Measurements from ENCODE around the gene POU4F3.

Gene POU4F3

DNA sequence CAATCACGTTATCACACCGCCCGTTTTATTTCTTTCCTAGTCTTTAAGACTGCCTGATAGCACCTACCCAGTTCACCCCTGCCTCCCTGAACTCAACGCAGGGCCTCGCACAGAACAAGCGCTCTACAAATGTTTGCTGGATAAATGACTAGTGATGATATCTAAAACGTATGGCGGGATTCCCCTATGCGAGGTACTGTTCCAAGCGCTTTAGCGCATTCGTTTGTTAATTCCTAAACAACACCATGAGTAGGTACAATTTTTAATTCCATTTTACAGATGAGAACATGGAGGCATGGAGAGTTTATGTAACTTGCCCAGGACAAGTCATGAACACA lies 6.6 kb downstream of the POU4F3 start:
- DNase-seq (ENCODE audit: low read depth) = no peak
- H3K4me3 ChIP-seq (ENCODE audit: low read depth, low read length) = no peak overlapping the region
- TF ChIP-seq, protein P1, sequence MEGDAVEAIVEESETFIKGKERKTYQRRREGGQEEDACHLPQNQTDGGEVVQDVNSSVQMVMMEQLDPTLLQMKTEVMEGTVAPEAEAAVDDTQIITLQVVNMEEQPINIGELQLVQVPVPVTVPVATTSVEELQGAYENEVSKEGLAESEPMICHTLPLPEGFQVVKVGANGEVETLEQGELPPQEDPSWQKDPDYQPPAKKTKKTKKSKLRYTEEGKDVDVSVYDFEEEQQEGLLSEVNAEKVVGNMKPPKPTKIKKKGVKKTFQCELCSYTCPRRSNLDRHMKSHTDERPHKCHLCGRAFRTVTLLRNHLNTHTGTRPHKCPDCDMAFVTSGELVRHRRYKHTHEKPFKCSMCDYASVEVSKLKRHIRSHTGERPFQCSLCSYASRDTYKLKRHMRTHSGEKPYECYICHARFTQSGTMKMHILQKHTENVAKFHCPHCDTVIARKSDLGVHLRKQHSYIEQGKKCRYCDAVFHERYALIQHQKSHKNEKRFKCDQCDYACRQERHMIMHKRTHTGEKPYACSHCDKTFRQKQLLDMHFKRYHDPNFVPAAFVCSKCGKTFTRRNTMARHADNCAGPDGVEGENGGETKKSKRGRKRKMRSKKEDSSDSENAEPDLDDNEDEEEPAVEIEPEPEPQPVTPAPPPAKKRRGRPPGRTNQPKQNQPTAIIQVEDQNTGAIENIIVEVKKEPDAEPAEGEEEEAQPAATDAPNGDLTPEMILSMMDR (IDR thresholded peaks at IDR 0.05; ENCODE audit: control insufficient read depth, extremely low read depth, insufficient read depth) = no peak

DNA sequence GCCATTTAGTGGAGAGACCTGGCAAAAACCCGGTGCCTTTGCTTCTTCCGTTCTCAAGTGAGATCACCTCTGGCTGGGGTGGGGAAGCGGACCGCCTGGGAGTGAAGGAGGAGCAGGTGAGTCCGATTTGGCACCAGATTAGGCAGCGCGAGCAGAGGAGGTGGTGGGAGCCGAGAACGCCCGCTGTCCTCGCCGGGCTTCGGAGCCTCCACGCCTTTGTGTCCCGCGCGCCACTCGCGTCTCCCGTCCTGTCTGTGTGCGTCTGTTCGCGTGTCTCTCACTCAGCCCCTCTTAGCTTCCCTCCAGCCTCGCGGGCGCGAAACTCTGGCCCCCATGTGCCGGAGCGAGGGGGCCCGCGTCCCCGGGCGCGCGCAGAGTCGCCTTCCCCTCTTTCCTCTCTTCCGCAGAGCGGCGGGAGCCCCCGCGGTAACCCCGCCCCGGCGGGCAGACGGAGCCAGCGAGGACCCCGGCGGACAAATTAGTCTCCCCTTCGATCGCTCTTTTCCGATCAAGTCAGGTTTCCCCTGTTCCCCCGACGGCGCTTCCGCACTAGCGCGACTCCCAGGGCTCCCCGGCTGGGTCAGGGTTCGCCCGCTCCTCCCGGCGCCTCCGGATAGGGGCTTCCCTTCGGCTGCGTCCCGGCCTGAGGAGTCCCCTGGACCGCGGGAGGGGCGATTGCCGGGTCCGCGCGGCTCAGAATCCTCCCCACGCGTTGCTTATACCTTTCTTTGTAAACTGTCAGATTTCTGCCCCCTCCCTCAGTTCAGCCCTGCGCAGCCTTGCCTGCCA lies 7.1 kb downstream of the POU4F3 start:
- TF ChIP-seq, protein P1 (IDR thresholded peaks at IDR 0.05; ENCODE audit: control insufficient read depth, extremely low read depth, insufficient read depth) = no peak

DNA sequence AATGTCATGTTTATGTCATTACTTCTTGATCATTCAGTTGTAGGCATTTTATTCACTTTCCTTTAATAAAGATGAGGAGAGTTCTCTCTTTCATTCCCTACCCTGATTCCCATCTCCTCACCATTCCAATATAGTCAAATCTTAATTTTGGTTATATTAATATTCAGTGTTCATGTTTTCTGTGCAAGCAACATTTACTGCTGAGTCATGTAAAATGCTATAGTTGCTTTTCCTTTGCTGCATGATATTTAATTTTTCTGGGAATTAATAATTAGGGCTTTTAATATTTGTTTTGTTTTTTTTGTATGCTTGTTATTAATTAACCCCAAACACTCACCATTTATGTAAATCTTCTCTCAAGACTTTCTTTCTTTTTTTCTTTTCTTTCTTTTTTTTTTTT lies 18.5 kb downstream of the POU4F3 start:
- DNase-seq (ENCODE audit: low read depth) = no peak
- TF ChIP-seq, protein P1 (IDR thresholded peaks at IDR 0.05; ENCODE audit: control insufficient read depth, extremely low read depth, insufficient read depth) = no peak
- no peak overlapping the region for H3K4me3 ChIP-seq (ENCODE audit: low read depth, low read length)

More for the DNA sequence above, 7.1 kb downstream of the POU4F3 start:
- DNase-seq (ENCODE audit: low read depth) = no peak
- H3K4me3 ChIP-seq (ENCODE audit: low read depth, low read length) = no peak overlapping the region

DNA sequence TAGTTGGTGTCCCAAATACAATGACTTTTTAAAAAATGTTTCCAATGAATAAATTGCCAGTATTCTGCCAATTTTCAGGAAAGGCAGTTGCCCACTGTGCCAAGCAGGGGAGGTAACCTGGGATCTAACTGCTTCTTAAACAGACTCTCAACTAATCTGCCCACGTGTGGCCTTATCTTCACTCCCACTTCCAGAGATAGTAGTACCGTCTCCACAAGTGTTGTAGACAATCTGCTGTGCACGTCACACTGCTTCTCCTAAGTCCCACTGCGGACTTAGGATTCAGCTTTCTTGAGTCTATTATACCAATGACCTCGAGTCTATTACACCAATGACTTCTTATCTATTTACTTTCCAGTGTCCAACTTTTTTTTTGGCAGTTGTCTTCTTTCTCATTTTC lies 21.2 kb downstream of the POU4F3 start:
- no peak overlapping the region for H3K4me3 ChIP-seq (ENCODE audit: low read depth, low read length)
- no peak for DNase-seq (ENCODE audit: low read depth)
- TF ChIP-seq, protein P1 (IDR thresholded peaks at IDR 0.05; ENCODE audit: control insufficient read depth, extremely low read depth, insufficient read depth) = no peak

DNA sequence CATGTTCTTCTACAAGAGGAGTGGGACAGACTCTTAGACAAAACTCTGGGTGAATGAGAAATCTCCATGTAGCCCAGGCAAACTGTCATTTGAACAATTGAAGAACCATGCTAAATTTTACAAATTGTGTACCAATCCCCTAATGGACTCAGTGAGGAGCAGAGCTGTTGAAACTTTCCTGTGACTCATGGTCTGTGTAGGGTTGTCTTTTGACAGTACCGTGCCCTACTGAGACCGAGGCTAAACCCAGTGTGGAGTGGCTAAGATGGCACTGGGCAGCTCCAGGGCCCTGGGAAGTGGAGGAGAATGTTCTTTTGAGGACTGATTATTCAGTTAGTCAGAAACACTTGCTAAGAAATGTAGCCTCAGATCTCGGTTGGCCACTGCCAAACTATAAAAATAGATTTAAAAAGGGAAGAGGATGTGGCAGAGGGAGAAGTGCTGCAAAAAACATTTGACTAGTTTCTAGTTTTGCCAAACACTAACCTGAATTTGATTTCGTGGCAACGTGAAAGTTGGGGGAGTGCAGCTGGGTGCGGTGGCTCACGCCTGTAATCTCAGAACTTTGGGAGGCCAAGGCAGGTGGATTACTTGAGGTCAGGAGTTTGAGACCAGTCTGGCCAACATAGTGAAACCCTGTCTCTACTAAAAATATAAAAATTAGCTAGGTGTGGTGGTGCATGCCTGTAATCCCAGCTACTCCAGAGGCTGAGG lies 24.7 kb downstream of the POU4F3 start:
- H3K4me3 ChIP-seq (ENCODE audit: low read depth, low read length) = no peak overlapping the region
- no peak for DNase-seq (ENCODE audit: low read depth)
- TF ChIP-seq, protein P1 (IDR thresholded peaks at IDR 0.05; ENCODE audit: control insufficient read depth, extremely low read depth, insufficient read depth) = no peak

DNA sequence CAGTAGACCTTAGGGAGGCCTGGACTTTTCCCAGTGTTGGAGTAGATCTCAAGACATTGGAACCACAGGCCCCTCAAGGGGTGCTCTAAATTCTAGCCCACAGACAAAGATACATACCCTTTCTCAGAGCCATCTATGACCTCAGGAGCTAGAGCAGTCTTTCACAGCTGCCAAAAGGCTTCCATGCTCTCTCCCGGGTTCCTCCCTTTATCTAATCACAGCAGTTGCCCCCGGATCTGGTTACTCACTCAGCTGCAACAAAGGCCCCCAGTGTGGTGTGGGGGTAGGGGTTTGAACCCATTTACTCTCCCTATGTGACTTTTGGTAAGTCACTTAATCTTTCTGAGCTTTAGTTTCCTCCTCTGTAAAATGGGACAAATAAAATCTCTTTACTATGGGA lies 27.0 kb downstream of the POU4F3 start:
- TF ChIP-seq, protein P1 (IDR thresholded peaks at IDR 0.05; ENCODE audit: control insufficient read depth, extremely low read depth, insufficient read depth) = no peak
- no peak for DNase-seq (ENCODE audit: low read depth)
- no peak overlapping the region for H3K4me3 ChIP-seq (ENCODE audit: low read depth, low read length)
